Activated CD8-positive, alpha-beta memory T cell treated with anti-CD3 and anti-CD28 coated beads, Interleukin-2, amount 10 ng/mL, durations not matched to agents 7 days and 5 days (primary cell): ENCODE measurements around the gene MAP4. TPM values are rescaled to one million over a fixed set of nuclear protein-coding genes. Genes with fewer than 3 reads are reported as not detected.
"Not testable (repeated sequence)": the region's sequence is repeated elsewhere in the genome, so short reads cannot be mapped to it uniquely, and the experiment has no call there.

Experiments
- ATAC-seq: fragments of 150-1000 bp; cut with Tn5 transposase; one replicate; pipeline ENCODE4 v1.10.0; 2021; ENCODE audit warnings: moderate library complexity
- CTCF ChIA-PET: fragments of 350-600 bp; sonication (Branson Sonifier 250); formaldehyde crosslinking; loops from one replicate; lab custom pipeline; 2021; ENCODE audit warnings: antibody characterized with exemption; lab: Charles Lee
- DNase-seq: peaks from one replicate; pipeline ENCODE4 v3.0.0-alpha.2; 2020
- H3K27ac Mint-ChIP-seq: one replicate; pipeline ENCODE4 v1.8.0; 2021; ENCODE audit warnings: mild to moderate bottlenecking, mixed read lengths
- H3K27me3 Mint-ChIP-seq: one replicate; pipeline ENCODE4 v1.8.0; 2021; ENCODE audit warnings: mixed read lengths
- H3K36me3 Mint-ChIP-seq: one replicate; pipeline ENCODE4 v1.8.0; 2021; ENCODE audit warnings: mild to moderate bottlenecking, mixed read lengths
- H3K4me1 Mint-ChIP-seq: one replicate; pipeline ENCODE4 v1.8.0; 2021; ENCODE audit warnings: mixed read lengths
- H3K4me3 Mint-ChIP-seq: one replicate; pipeline ENCODE4 v1.8.0; 2021; ENCODE audit warnings: mild to moderate bottlenecking, moderate library complexity, mixed read lengths
- H3K9me3 Mint-ChIP-seq: one replicate; pipeline ENCODE4 v1.8.0; 2022; ENCODE audit warnings: low read depth, mixed read lengths
- total RNA-seq, 2 experiments: library from RNA; stranded (reverse); gene quantifications; one replicate each; pipeline ENCODE4 v1.2.3, GENCODE V29; 2021

Gene MAP4
- total RNA-seq, 2 experiments from 2014 or later = 126 to 131 TPM

DNA sequence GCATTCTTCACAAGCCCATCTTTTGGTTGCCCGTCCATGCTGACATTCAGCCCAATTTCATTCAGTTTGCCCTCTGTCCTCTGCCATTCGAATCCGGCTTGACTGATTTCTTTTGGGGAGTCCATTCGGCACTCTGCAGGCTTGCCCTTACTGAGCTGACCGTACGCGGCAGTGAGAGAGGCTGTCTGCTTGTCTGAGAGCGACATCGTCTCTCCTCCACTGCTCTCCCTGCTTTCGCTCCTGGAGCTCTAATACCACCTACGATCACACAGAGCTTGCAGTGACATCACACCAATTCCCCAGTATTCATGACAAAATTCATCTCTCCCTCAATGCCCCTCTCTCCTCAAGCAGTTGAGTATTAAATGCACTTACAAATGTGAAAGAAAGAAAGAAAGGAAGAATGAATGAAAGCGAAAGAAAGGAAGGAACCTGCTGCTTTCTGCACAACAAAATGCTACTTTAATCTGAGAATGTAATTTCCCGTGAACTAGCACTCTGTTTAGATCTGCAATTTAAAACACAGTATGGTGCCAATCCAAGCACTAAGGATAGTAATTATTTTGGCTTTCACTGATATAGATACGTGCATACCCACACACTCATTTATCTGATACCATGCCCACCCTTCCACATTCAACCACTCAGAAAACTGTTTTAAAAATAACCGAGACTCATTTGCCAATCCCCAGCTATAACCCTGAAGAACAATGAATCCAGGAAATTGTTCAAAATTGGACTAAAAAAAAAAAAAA, 123.8 kb downstream of the MAP4 start:
- no peak overlapping the region for H3K4me3 Mint-ChIP-seq

DNA sequence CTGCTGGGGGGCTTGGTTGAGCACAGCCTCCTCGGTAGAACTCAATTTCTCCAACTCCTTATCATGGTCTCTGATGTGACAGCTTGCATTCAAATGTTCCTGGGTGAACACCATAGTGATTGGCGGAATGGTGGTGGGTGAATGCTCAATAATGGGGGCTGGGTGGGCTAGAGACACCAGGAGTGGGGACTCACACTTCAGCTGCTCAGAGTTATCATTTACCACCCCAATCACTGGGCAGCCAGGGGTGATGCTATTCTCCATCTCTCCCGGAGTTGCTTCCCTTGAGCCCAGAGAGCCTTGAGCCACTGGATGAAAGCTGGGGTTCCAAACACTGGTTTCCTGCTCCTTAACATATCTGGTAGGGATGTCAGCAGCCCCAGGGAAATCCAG, 124.6 kb downstream of the MAP4 start:
- no peak overlapping the region for H3K27ac Mint-ChIP-seq
- ATAC-seq (no peak), DNase-seq (no peak)
- H3K9me3 Mint-ChIP-seq = no peaks in the 10 kb centered on the region
- peaks cover 12% of the 10 kb centered on the region for H3K4me1 Mint-ChIP-seq
- CTCF ChIA-PET = no interaction called here
- H3K4me3 Mint-ChIP-seq = no peak overlapping the region
- no peaks in the 10 kb centered on the region for H3K27me3 Mint-ChIP-seq
- H3K36me3 Mint-ChIP-seq = peaks cover 13% of the 10 kb centered on the region

More for the DNA sequence above, 123.8 kb downstream of the MAP4 start:
- H3K4me1 Mint-ChIP-seq = peaks cover 10% of the 10 kb centered on the region
- CTCF ChIA-PET = interaction anchor here (0.8 to 1.0 kb wide), 3 partner anchors 10 to 259 kb away, joined by 3 to 4 read pairs (median 3); no protein-coding TSS in a partner anchor
- no peaks in the 10 kb centered on the region for H3K27me3 Mint-ChIP-seq
- no peak overlapping the region for H3K27ac Mint-ChIP-seq
- ATAC-seq (no peak), DNase-seq (no peak)
- no peaks in the 10 kb centered on the region for H3K9me3 Mint-ChIP-seq
- H3K36me3 Mint-ChIP-seq = peaks cover 11% of the 10 kb centered on the region

DNA sequence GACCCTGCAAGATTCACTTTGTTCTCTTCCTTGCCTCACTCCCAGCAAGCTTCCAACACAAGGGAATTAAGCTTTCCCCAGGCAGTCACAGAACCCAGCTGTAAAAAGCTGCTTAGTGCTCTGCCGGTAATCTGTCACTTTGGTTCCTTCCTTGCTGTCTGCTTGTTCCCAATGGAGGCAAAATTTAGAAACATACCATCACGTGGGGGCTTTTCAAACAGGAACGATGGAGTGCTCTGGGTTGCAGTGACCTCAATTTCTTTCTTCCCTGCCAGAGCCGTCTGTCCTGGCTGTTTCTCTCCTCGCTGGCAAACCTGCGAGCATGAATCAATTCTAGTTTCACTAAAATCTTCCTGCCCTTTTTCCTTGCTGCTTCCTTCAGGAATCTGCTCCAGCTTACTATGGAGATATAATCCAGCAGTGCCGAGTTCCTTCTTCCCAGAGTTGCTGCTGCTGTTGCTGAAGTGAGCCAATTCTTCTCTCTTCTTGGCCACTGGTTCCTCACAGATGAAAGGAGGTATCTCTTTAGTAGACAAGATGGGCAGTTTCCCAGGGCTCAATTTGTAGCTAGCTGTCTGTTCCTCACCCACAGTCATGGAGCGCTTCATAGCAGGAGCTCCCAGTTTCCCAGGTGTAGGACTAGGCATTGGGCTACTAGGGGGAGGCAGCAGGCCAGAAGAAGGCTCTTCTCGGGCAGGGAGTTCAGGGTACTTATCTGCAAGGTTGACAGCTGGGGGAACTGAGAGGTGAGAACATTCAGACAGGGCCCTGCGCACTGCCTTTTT, 125.2 kb downstream of the MAP4 start:
- Mint-ChIP-seq H3K27me3 (no peaks in the 10 kb centered on the region), H3K4me3 (no peak overlapping the region), H3K4me1 (peaks cover 15% of the 10 kb centered on the region), H3K27ac (no peak overlapping the region), H3K36me3 (peaks cover 17% of the 10 kb centered on the region), H3K9me3 (no peaks in the 10 kb centered on the region)
- ATAC-seq (no peak), DNase-seq (no peak)
- CTCF ChIA-PET = interaction anchor here (0.6 to 1.8 kb wide), 3 partner anchors 17 to 1510 kb away, joined by 4 to 9 read pairs (median 4); no protein-coding TSS in a partner anchor

DNA sequence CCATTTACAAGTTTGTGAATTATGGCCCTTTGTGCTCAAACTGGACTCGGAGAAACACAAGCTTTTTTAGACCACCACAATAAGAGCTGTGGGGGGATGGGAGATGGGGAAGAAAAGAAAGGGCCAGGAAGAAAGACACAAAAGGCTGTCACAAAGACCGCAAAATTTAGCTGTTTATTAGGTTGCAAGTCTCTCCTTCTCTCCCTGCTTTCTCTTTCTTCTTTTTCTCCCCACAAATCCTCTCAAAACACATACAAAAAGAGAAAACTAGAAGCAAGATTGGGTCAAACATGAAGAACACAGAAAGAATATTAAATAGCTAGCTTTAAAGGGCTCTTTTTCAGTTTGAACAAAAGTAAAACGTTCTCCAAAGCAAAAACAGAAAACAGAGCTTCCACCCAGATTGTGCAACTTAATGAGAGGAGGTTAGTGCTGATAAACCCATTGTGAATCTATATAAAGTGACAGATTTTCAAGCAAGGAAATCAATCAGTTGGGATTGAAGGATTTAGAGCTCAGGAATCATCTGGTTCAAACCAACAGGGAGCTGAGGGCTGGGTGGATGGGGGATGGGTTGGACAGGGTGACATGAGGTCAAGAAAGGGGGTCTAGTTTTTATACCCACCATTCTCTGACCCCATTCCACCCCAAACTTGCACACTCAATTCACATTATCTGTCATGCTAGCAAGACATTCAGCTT, 125.9 kb downstream of the MAP4 start:
- no peaks in the 10 kb centered on the region for H3K27me3 Mint-ChIP-seq
- no peaks in the 10 kb centered on the region for H3K9me3 Mint-ChIP-seq
- H3K27ac Mint-ChIP-seq = no peak overlapping the region
- H3K4me1 Mint-ChIP-seq = peaks cover 17% of the 10 kb centered on the region
- DNase-seq = no peak
- H3K36me3 Mint-ChIP-seq = peaks cover 19% of the 10 kb centered on the region
- H3K4me3 Mint-ChIP-seq = no peak overlapping the region
- ATAC-seq = no peak
- CTCF ChIA-PET = interaction anchor here (0.6 to 1.8 kb wide), 3 partner anchors 18 to 1511 kb away, joined by 4 to 9 read pairs (median 4); no protein-coding TSS in a partner anchor

DNA sequence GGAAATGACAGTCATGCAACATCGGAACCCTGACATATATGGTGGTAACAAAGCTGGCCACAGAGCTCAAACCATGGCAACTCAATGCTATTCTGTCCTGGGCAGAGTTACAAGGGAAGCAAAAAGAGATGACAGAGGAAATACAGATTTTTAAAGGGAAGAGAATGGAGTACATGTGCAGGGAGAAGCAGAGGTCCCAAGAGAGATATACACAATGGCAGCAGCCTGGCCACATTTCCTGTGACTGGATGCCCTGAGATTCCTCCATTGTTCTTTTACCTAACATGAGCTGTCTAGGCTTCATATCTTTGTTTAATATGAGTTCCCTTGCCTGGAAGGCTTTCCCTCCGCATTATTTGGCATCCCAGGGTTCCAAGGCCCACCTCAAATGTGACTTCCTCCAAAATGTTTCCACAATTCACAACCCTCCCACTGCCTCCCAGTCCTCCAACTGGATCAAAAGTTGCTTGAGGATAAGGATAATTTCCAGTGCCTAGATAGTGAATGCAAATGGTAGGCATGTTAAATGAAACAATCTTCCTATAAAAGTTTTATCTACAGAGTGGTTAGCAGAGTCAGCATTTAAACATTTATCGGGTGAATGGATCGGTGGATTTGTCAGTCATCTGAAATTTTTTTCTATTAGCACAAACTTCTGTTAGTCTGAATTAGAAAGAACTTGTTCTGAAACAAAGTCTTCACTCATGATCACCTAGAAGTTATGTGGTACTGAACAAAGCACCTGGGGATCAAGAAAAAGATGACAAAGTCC, 127.0 kb downstream of the MAP4 start:
- ATAC-seq (no peak), DNase-seq (no peak)
- Mint-ChIP-seq H3K27me3 (no peaks in the 10 kb centered on the region), H3K4me3 (no peak overlapping the region), H3K27ac (no peak overlapping the region), H3K36me3 (peaks cover 23% of the 10 kb centered on the region), H3K9me3 (no peaks in the 10 kb centered on the region), H3K4me1 (peaks cover 27% of the 10 kb centered on the region)
- CTCF ChIA-PET = interaction anchor here (0.7 to 1.8 kb wide), 2 partner anchors 101 to 116 kb away, joined by 3 to 9 read pairs; no protein-coding TSS in a partner anchor

DNA sequence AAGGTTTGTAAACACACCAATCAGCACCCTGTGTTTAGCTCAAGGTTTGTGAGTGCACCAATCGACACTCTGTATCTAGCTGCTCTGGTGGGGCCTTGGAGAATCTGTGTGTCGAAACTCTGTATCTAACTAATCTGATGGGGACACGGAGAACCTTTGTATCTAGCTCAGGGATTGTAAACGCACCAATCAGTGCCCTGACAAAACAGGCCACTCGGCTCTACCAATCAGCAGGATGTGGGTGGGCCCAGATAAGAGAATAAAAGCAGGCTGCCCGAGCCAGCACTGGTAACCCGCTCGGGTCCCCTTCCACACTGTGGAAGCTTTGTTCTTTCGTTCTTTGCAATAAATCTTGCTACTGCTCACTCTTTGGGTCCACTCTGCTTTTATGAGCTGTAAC, 128.2 kb downstream of the MAP4 start:
- H3K27ac Mint-ChIP-seq, H3K4me3 Mint-ChIP-seq, H3K27me3 Mint-ChIP-seq, H3K9me3 Mint-ChIP-seq, ATAC-seq, DNase-seq, CTCF ChIA-PET: not testable (repeated sequence)
- peaks cover 25% of the 10 kb centered on the region for H3K36me3 Mint-ChIP-seq
- peaks cover 21% of the 10 kb centered on the region for H3K4me1 Mint-ChIP-seq

DNA sequence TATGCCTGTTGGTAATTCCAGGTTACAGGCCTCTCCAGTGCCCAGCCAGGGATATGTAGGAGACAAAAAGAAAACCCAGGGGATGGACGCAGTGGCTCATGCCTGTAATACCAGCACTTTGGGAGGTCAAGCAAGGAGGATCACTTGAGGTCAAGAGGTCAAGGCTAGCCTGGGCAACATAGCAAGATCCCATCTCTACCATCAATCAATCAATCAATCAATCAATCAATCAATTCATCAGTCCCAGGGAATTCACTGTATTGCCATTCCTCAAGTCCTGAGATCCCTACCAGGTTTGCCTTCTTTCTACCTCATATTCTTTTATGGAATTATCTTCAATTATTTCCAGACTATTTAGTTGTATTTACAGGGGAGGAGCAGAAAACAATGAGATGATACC, 131.0 kb downstream of the MAP4 start:
- Mint-ChIP-seq H3K27me3 (no peaks in the 10 kb centered on the region), H3K4me1 (peaks cover 16% of the 10 kb centered on the region), H3K27ac (no peak overlapping the region), H3K4me3 (no peak overlapping the region), H3K9me3 (no peaks in the 10 kb centered on the region), H3K36me3 (peaks cover 24% of the 10 kb centered on the region)
- CTCF ChIA-PET = no interaction called here
- no peak for DNase-seq
- ATAC-seq = no peak

DNA sequence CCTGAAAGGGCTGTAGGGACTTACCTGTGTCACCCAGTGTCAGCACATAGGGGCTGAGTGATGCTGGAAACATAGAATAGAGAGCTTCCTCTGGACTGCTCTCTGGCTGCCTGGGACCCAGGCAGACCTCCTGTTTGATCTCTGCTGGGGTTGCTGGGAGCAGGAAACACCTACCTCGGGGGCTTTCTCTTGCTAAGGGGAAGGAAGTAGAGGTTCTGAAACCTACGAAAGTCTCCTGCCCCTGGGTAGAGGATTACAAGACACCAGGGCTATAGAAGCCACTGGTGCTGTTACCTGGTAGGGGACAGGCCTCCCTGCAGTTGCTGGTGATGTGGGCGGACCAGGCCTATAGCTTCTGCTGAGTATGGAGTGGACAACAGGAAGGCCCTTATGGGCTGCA, 131.6 kb downstream of the MAP4 start:
- Mint-ChIP-seq H3K27me3 (no peaks in the 10 kb centered on the region), H3K4me3 (no peak overlapping the region), H3K9me3 (no peaks in the 10 kb centered on the region), H3K36me3 (peaks cover 24% of the 10 kb centered on the region), H3K27ac (no peak overlapping the region), H3K4me1 (peaks cover 16% of the 10 kb centered on the region)
- no peak for DNase-seq
- CTCF ChIA-PET = no interaction called here
- peak; percentile 39 for ATAC-seq

DNA sequence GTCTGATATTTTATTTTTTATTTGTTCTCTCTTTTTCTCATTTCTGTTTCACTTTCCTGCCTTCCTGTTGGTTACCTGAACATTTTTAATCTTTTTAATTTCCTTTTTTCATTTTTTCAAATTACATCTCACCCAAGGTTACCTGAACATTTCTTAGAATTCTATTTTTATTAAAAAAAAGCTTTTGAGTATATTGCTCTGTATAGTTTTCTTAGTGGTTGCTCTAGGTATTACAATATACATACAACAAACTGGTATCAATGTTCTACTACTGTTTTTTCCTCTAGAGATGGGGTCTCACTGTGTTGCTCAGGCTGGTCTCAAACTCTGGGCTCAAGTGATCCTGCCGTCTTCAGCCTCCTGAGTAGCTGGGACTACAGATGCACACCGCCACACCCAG, 133.9 kb downstream of the MAP4 start:
- no peak for ATAC-seq
- no peak overlapping the region for H3K4me3 Mint-ChIP-seq
- DNase-seq = no peak
- CTCF ChIA-PET = interaction anchor here (0.7 to 1.4 kb wide), 5 partner anchors 10 to 108 kb away, joined by 3 to 4 read pairs (median 4); no protein-coding TSS in a partner anchor
- peaks cover 19% of the 10 kb centered on the region for H3K36me3 Mint-ChIP-seq
- no peak overlapping the region for H3K27ac Mint-ChIP-seq
- H3K4me1 Mint-ChIP-seq = peaks cover 23% of the 10 kb centered on the region
- H3K27me3 Mint-ChIP-seq = no peaks in the 10 kb centered on the region
- no peaks in the 10 kb centered on the region for H3K9me3 Mint-ChIP-seq

DNA sequence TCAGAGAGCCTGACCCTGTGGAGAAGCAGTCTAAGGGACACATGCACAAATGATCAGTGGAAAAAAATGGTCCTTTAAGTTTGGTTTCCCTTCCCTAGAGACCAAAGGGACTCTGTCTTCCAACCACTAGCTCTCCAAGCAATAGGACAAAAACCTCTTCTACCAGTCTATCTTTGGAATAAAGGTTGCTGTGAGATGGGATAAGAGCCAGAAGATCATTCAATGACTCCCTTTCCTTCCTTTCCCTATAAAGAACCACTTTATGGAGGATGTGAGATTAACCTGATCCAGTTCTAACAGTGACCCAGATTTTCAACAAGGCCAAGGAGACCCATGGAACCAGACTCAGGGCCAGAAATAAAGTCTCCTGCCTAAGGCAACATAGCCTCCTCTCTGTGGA, 138.5 kb downstream of the MAP4 start:
- no peaks in the 10 kb centered on the region for H3K9me3 Mint-ChIP-seq
- H3K27ac Mint-ChIP-seq = no peak overlapping the region
- H3K27me3 Mint-ChIP-seq = no peaks in the 10 kb centered on the region
- ATAC-seq (no peak), DNase-seq (no peak)
- CTCF ChIA-PET = interaction anchor here (1.4 kb wide), 2 partner anchors 53 to 274 kb away, joined by 3 to 4 read pairs; no protein-coding TSS in a partner anchor
- H3K4me3 Mint-ChIP-seq = no peak overlapping the region
- H3K36me3 Mint-ChIP-seq = peaks cover 6% of the 10 kb centered on the region
- H3K4me1 Mint-ChIP-seq = peaks cover 12% of the 10 kb centered on the region

DNA sequence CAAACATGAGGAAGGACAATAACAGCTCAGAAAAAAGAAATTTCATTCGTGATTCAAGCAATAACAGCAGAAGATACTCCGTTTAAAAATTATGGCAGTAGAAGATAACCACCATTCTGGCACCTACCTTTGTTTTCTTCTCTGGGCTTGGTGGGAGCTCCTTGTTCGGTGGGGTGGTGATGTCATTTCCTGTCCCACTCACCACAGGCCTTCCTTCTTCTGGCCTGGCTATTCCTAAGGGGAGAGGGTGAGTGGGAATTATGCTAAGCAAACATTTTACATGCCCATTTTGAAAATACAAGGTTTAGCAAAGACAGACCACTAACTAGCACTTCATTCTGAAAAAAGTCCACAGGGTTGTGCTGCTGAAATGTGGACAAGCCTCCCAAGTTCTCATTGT, 138.9 kb downstream of the MAP4 start:
- Mint-ChIP-seq H3K4me3 (no peak overlapping the region), H3K27me3 (no peaks in the 10 kb centered on the region), H3K27ac (peak overlapping the region; percentile 54), H3K4me1 (peaks cover 12% of the 10 kb centered on the region), H3K9me3 (no peaks in the 10 kb centered on the region), H3K36me3 (peaks cover 9% of the 10 kb centered on the region)
- DNase-seq = no peak
- CTCF ChIA-PET = interaction anchor here (1.4 kb wide), 1 partner anchor 53 kb away, joined by 4 read pairs; no protein-coding TSS in a partner anchor
- ATAC-seq = no peak

DNA sequence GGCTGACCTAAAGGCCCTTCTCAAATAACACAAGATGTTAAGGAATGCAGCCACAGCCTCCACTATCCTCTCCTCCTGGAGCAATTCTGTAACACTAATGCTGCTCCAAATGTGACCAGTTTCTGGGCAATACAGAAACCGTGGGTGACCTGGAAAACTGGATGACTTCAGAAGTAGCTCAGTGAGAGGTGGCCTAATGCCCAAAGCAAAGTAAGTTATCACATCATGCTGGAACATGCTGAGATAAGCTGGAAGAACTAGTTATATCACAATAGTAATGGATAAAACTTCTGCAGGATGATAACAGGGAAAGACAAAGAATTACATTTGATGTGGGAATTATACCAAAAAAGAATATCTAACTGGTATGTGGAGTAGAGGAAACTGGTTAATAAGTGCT, 141.3 kb downstream of the MAP4 start:
- Mint-ChIP-seq H3K9me3 (no peaks in the 10 kb centered on the region), H3K36me3 (peaks cover 24% of the 10 kb centered on the region), H3K4me3 (no peak overlapping the region), H3K27ac (no peak overlapping the region), H3K4me1 (peaks cover 12% of the 10 kb centered on the region), H3K27me3 (no peaks in the 10 kb centered on the region)
- ATAC-seq (no peak), DNase-seq (no peak)
- CTCF ChIA-PET = no interaction called here
